Right lung (tissue), 5 donors: Measurements from ENCODE around the gene CAP2. TPM values are rescaled to one million over a fixed set of nuclear protein-coding genes. Genes with fewer than 3 reads are reported as not detected.
"Not testable (repeated sequence)": the region's sequence is repeated elsewhere in the genome, so short reads cannot be mapped to it uniquely, and the experiment has no call there.

Experiments used
- DNase-seq, 2 donors: peaks; one replicate each; pipeline ENCODE4 v3.0.0-alpha.2; 2013
- polyA plus RNA-seq, 5 donors: library from polyadenylated mRNA; unstranded; fragments of 120-200 nt; gene quantifications; one replicate each; pipeline versions ENCODE4 v1.2.1 to v1.2.3, GENCODE V29; 2013; ENCODE audit warnings: inconsistent platforms in 1 of 5, low replicate concordance in 1 of 5; ENCODE audit not compliant: insufficient read length in 5 of 5, insufficient read depth in 1 of 5

CAP2 gene
- polyA plus RNA-seq, 5 donors, result 9.0 to 12.7 (median 9.8) TPM

- DNase-seq, result no peak
Measured at GRCh38 chr6:17577059-17577458, 183.7 kb downstream of the CAP2 start.

DNA sequence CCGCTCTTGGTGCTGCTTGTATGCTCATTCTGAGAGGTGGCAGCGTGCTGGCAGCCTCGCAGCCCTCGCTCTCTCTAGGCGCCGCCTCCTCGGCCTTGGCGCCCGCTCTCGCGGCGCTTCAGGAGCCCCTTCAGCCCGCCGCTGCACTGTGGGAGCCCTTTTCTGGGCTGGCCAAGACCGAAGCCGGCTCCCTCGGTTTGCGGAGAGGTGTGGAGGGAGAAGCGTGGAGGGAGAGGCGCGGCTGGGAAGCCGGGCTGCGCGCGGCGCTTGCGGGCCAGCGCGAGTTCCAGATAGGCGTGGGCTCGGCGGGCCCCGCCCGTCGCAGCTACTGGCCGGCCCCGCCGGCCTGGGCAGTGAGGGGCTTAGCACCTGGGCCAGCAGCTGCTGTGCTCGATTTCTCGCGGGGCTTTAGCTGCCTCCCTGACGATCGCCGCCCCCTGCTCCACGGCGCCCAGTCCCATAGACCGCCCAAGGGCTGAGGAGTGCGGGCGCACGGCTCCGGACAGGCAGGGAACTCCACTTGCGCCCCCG, 187.2 kb downstream of the CAP2 start:
- DNase-seq, result peak; percentile 32 to 49

DNA sequence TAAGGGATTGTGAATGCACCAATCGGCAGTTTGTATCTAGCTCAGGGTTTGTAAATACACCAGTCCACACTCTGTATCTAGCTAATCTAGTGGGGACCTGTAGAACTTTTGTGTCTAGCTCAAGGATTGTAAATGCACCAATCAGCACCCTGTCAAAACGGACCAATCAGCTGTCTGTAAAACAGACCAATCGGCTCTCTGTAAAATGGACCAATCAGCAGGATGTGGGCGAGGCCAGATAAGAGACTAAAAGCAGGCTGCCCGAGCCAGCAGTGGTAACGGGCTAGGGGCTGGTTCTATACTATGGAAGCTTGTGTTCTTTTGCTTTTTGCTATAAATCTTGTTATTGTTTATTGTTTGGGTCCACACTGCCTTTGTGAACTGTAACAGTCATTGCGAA, 187.9 kb downstream of the CAP2 start:
- not testable (repeated sequence) for DNase-seq

DNA sequence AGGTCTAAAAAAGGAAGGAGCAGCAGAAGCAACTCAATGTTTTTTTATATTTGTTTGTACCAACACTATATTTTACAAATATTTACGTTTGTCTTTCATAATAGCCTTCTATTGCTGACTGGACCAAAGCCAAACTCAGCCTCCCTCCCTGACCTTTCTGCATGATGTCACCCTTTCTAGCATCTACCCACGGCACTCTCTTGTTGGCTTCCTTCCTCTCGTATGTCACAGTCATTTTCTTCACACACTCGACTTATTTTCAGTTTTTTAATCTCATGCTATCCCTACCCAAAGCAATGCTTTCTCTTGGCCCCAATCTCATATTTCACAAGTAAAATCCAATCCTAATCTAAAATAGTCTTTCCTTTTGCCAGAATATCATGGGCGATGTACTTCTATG, 190.4 kb downstream of the CAP2 start:
- peak; percentile 31 to 36 for DNase-seq

DNA sequence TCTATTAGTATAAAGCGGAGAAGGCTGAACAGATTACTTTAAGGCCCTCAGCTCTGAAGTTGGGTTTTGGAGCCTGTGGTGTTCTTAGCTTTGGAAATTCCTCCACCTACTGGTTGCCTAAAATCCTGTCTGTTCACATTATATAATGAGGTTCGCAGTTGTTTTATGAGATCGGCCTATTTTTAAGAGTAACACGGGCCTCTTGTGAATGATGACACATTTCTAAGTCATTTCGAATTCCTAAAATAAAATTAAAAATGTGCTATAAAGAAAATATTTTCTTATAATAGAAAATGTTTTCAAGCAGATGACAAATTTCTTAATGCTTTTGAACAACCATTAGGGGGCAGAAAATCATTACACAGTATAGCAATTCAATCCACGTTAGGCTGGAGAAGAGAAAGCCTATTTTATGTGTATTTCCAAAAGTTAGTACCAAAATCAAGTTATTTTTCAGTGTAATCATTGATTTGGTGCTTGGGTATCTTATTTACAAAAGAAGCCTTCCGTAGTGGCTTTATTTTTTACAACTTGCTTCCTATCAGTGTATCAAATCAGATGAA, 190.9 kb downstream of the CAP2 start:
- DNase-seq, result peak; percentile 71 to 73

DNA sequence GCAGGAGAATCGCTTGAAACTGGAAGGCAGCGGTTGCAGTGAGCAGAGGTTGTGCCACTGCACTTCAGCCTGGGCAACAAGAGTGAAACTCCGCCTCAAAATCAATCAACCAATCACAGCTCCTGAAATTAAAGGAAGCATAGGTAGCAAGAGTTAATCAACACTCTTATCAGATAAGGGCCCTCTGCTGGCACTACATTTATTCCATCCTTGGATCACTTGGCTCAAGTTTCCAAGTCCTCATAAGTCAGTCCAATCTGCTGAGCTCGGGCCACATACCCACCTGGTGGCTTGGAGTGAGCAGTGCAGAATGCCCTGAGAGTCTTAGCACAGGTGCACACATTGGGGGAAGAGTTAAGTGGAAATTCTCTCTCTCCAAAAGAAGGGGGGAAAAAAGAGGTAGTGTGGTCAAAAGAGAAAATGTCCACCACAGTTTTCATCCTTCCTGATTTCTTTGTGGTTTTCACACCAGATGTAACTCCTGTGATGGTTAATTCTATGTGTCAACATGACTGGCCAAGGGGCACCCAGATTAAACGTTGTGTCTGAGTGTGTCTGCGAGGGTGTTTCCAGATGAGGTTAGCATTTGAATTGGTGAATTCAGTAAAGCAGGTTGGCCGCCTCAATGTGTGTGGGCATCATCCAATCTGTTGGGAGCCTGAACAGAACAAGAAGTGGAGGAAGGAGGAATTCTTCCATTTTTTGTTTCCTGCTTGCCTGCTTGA, 192.5 kb downstream of the CAP2 start:
- DNase-seq, result peak in 1 of 2 donors; percentile 4

DNA sequence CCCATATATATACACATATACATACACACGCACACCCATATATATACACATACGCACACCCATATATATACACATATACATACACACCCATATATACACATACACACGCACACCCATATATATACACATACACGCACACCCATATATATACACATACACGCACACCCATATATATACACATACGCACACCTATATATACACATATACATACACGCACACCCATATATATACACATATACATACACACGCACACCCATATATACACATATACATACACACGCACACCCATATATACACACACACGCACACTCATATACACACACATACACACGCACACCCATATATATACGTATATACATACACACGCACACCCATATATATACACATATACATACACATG, 193.2 kb downstream of the CAP2 start:
- DNase-seq, result not testable (repeated sequence)

DNA sequence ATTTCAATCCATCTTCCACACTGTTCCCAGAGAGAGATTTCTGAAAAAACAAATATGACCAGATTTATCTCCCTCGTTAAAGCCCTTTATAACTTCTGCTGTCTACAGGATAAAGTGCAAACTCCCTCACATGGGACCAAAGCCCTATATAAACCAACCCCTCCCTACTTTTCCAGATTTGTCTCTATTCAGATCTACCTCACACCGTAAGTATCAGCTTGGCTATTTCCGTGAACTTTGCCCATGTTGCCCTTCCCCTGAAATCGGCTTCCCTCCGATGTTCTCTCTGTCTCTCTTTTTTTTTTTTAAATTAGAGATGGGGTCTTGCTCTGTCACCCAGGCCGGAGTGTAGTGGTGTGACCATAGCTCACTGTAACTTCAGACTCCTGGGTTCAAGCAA, 194.6 kb downstream of the CAP2 start:
- DNase-seq, result no peak

- DNase-seq, result peak in 1 of 2 donors; percentile 12
Measured at GRCh38 chr6:17589406-17590096, 196.2 kb downstream of the CAP2 start.

DNA sequence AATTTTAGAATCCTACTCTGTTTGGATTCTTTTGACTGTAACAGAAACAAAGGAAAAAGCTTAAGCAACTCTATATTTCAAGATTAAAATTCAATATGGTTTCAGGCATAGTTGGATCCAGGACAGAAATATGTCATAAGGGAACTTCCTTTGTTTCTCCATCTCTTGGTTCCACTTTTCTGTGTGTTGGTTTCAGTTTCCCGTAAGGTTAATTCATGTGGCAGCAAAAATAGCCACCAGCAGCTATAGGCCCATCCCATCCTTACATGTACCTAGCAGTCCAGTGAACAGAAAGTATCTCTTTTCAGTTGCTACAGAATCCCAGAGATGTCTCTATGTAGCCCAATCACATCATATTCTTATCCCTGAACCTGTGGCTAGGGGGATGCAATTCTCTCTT, 197.9 kb downstream of the CAP2 start:
- DNase-seq, result no peak

DNA sequence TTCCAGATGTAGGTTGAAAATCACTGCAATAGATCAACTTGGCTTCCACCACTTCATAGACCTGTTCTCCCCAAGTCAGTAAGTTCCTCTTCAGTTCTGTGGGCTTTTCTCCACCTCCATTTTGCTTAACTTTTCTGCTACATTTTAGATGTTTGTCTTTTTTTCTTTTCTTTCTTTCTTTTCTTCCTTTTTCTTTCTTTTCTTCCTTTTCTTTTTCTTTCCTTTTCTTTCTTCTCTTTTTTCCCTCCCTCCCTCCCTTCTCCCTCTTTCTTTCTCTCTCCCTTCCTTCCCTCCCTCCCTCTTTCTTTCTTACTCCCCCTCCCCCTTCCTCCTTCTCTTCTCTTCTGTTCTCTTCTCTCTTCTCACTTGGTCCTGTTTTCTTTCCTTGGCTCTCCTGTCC, 199.9 kb downstream of the CAP2 start:
- no peak for DNase-seq

DNA sequence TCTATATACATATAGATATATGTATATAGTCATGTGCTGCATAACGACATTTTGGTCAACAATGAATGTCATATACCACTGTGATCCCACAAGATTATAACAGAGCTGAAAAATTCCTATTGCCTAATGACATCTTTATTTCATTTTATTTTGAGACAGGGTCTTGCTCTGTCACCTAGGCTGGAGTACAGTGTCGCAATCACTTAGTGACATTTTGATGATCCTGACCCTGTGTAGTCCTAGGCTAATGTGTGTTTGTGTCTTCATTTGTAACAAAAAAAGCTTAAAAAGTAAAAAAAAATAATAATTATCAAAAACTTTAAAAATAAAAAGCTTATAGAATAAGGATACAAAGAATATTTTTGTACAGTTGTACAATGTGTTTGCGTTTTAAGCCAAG, 202.7 kb downstream of the CAP2 start:
- DNase-seq, result no peak

DNA sequence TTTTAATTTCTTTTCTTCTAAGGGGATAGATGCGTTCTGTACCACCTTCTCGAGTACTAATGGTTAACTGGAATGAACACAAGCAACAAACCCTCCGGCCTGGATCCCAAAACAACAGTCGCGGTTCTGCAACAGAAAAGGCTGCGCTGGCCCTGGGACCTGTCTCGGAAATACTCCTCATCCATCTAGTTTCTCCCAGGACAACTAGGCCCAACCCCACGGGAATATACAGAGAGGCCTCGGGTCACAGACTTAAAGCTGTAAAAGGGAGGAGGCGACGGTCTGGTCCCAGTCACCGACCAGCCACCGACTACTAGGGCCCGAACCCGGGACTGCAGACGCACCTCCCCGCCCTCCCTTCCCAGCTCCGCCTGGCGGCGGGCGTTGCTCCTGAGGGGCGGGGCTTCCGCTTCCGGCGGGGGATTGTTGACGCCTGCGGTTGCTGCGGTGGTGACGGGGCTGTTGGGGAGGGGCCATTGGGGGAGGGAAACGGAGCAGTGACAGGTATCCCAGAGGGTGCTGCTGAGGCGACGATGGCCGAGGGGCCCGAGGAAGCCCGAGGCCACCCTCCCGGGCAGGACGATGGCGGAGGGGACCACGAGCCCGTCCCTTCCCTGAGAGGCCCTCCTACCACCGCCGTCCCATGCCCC, 206.6 kb downstream of the CAP2 start, which contains the start of gene FAM8A1:
FAM8A1 (plus strand) TSS at position 426 of the 650 bp plus-strand sequence; CDS start at position 534, 108 bp downstream.
- peak; percentile 94 for DNase-seq

DNA sequence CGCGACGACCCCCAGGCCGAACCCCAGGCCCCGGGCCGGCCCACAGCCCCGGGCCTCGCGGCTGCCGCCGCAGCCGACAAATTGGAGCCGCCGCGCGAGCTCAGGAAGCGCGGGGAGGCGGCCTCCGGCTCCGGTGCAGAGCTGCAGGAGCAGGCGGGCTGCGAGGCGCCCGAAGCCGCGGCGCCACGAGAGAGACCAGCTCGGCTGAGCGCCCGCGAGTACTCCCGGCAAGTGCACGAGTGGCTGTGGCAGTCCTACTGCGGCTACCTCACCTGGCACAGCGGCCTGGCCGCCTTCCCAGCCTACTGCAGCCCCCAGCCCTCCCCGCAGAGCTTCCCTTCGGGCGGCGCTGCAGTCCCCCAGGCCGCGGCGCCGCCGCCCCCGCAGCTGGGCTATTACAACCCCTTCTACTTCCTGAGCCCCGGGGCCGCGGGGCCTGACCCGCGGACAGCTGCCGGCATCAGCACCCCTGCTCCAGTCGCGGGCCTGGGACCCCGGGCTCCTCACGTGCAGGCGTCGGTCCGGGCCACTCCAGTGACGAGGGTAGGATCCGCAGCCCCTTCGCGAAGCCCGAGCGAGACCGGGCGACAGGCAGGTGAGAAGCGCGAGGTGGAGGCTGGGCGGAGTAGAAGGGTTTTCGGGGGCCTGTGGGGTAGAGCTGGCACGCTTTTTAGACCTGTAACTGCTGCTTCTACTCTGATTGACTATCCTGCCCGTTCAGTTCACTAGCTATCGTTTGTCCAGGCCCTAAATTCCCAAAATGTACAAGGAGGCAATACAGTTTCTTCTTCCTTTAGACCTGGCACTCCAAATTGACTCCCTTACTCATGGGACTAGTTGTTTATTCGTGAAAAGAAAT, 207.4 kb downstream of the CAP2 start:
- peak; percentile 42 to 64 for DNase-seq

DNA sequence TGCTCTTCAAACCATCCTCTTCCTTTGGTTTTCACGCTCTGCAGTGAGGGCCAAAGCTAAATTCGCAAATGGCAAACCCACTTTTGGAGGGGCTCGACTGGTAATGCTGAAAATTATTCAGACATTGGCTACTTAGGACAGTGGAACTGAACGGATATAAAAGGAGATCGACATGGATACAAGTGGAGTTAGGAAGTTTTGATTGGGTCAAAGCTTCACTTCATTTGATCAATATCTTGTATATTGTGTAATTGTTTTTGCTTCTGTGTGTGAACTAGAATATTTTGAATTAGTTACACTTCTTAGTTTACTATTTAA, 207.9 kb downstream of the CAP2 start:
- DNase-seq, result peak; percentile 9 to 18

DNA sequence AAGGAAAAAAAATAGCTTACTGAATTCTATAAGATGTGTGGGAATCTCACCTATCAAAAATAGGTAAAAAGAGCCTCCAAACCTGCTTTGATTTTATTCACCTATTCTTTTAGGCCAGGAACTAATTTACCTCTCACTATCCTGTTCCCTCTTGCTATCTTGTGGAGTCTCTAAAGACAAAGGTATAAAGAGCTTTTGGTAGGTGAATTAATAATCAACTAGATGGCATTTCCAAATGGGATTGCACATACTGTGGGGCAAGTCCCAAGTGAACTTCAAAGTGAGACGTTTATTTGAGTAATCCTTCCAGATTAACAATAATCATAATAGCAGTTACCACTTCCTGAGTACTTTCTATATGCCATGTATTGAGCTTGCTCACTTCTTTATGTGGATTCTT, 209.5 kb downstream of the CAP2 start:
- DNase-seq, result no peak

DNA sequence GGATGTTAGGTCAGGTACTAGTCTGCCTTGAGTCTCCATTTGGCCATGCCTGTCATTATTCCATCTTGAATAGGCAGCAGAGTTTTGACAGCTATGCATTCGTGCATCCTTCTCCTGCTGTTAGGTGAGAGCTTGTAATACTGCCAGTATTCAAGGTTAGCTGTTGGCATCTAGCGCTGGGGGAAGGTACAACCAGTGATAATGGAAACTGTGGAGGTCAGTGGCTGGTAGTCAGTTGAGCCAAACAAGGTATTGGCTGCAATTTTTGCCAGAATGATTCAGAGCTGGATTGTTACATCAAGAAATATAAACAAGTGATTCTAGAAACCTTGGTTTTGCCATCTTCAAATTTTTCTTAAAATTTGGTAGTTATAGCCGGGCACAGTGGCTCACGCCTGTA, 213.2 kb downstream of the CAP2 start:
- no peak for DNase-seq
